Thyroid gland (tissue), 4 donors: ENCODE data around the gene CCDC194.
A peak's percentile ranks its signal among the peaks of the same experiment; 100 is the strongest.

Experiments
- CTCF ChIP-seq, 6 experiments: fragments of 200-600 bp in 3 of 6; fragments of 450-650 bp in 3 of 6; sonication (generic) in 3 of 6; IDR thresholded peaks; one replicate each; pipeline ENCODE4 v1.5.1; 2016 to 2019; ENCODE audit warnings: antibody characterized with exemption in 6 of 6, mild to moderate bottlenecking in 2 of 6, inconsistent platforms in 1 of 6, moderate library complexity in 1 of 6
- POLR2A ChIP-seq, 2 donors: fragments of 450-650 bp; IDR thresholded peaks; one replicate each; pipeline ENCODE4 v1.6.1; 2017; ENCODE audit warnings: antibody characterized with exemption in 2 of 2, mild to moderate bottlenecking in 2 of 2, moderate library complexity in 1 of 2

GRCh38 chr19:17441241-17442021 is 47.4 kb upstream of the CCDC194 start:
- TF ChIP-seq POLR2A (IDR thresholded peaks at IDR 0.05) (no peak), CTCF (IDR thresholded peaks at IDR 0.05) (peak in 4 of 6 experiments; percentile 27 to 45 (median 41))
